Mesenteric fat pad (tissue), 1 donor: ENCODE measurements around the gene BEST1. TPM values are rescaled to one million over a fixed set of nuclear protein-coding genes. Genes with fewer than 3 reads are reported as not detected.

Experiments
- DNase-seq: peaks from one replicate; pipeline ENCODE4 v3.0.0-alpha.2; 2020; ENCODE audit warnings: low spot score
- long read RNA-seq: library from polyadenylated mRNA; unstranded; transcript quantifications from one replicate; pipeline ENCODE4 v2.0.0, GENCODE V29; 2020
- total RNA-seq: library from RNA; stranded (reverse); fragmentation: NEBNext Ultra II Directional; extraction: Animal tissue kit (Norgen Biotek cat#: 25700); gene quantifications from one replicate; pipeline ENCODE4 v1.2.1, GENCODE V29; 2021
- donor health status: DM: yes; HTN: yes; CAD: no.

The BEST1 gene
- total RNA-seq, result 13.2 TPM
- long read RNA-seq, partial matches to known transcripts, result 19 of 32 reads
- long read RNA-seq, other reads (novel, unspliced or antisense), result 13 of 32 reads

- no peak for DNase-seq
These were observed at the start of gene BEST1 for GRCh38 chr11:61950035-61950547. BEST1 (plus strand) TSS chr11:61950351; CDS start chr11:61951807, 1,456 bp downstream.

- no peak for DNase-seq
These were observed 48.8 kb upstream of the BEST1 start for GRCh38 chr11:61901397-61901796.

GRCh38 chr11:61902313-61902712, 47.8 kb upstream of the BEST1 start:
- no peak for DNase-seq

- no peak for DNase-seq
These were observed 46.3 kb upstream of the BEST1 start for GRCh38 chr11:61903845-61904244.

GRCh38 chr11:61904539-61905048, 45.6 kb upstream of the BEST1 start:
- no peak for DNase-seq

- DNase-seq, result no peak
These were observed 45.0 kb upstream of the BEST1 start for GRCh38 chr11:61905067-61905696.

GRCh38 chr11:61905801-61906521, 44.2 kb upstream of the BEST1 start:
- no peak for DNase-seq

GRCh38 chr11:61906522-61906909, 43.6 kb upstream of the BEST1 start:
- no peak for DNase-seq

GRCh38 chr11:61907282-61907681, 42.9 kb upstream of the BEST1 start:
- DNase-seq, result no peak

GRCh38 chr11:61907871-61908729, 42.1 kb upstream of the BEST1 start:
- no peak for DNase-seq

- no peak for DNase-seq
These were observed 41.3 kb upstream of the BEST1 start for GRCh38 chr11:61908730-61909316.

- DNase-seq, result no peak
These were observed 39.7 kb upstream of the BEST1 start for GRCh38 chr11:61910187-61911127.

GRCh38 chr11:61911128-61911700, 38.9 kb upstream of the BEST1 start:
- DNase-seq, result no peak

- no peak for DNase-seq
These were observed 38.2 kb upstream of the BEST1 start for GRCh38 chr11:61911701-61912529.

- DNase-seq, result no peak
These were observed 37.6 kb upstream of the BEST1 start for GRCh38 chr11:61912530-61912898.

- DNase-seq, result no peak
These were observed 37.0 kb upstream of the BEST1 start for GRCh38 chr11:61912991-61913698.

- DNase-seq, result peak; percentile 71
These were observed 36.3 kb upstream of the BEST1 start for GRCh38 chr11:61913699-61914395.
